ENCODE results near the gene CACNA1C. TPM values are rescaled to one million over a fixed set of nuclear protein-coding genes. Genes with fewer than 3 reads are reported as not detected.

CACNA1C gene
- total RNA-seq, 1 donor from 2014 or later: 1.6 TPM

GRCh38 chr12:2637371-2637770 is 584.6 kb downstream of the CACNA1C start:
- Mint-ChIP-seq H3K4me1 (peaks cover 14% of the 10 kb centered on the region), H3K27ac (ENCODE audit: unreplicated experiment) (no peak overlapping the region), H3K9me3 (no peaks in the 10 kb centered on the region), H3K4me3 (no peak overlapping the region), H3K36me3 (ENCODE audit: low read depth) (peaks cover 2% of the 10 kb centered on the region), H3K27me3 (ENCODE audit: low read depth) (peaks cover 2% of the 10 kb centered on the region)
- no peak for TF ChIP-seq CTCF (conservative IDR thresholded peaks at IDR 0.05)
- DNase-seq (ENCODE audit: low read depth, low spot score): no peak

- peaks cover 2% of the 10 kb centered on the region for H3K27me3 Mint-ChIP-seq (ENCODE audit: low read depth)
- H3K36me3 Mint-ChIP-seq (ENCODE audit: low read depth): peaks cover 2% of the 10 kb centered on the region
- H3K4me1 Mint-ChIP-seq: peaks cover 17% of the 10 kb centered on the region
- H3K27ac Mint-ChIP-seq (ENCODE audit: unreplicated experiment): no peak overlapping the region
- H3K9me3 Mint-ChIP-seq: no peaks in the 10 kb centered on the region
- no peak for TF ChIP-seq CTCF (conservative IDR thresholded peaks at IDR 0.05)
- H3K4me3 Mint-ChIP-seq: no peak overlapping the region
- DNase-seq (ENCODE audit: low read depth, low spot score): no peak
Observed at GRCh38 chr12:2638273-2639019, 585.7 kb downstream of the CACNA1C start.

GRCh38 chr12:2639020-2639298 is 586.2 kb downstream of the CACNA1C start:
- no peaks in the 10 kb centered on the region for H3K9me3 Mint-ChIP-seq
- H3K27me3 Mint-ChIP-seq (ENCODE audit: low read depth): peaks cover 2% of the 10 kb centered on the region
- H3K27ac Mint-ChIP-seq (ENCODE audit: unreplicated experiment): no peak overlapping the region
- DNase-seq (ENCODE audit: low read depth, low spot score): no peak
- TF ChIP-seq CTCF (conservative IDR thresholded peaks at IDR 0.05): no peak
- H3K4me3 Mint-ChIP-seq: no peak overlapping the region
- H3K4me1 Mint-ChIP-seq: peaks cover 17% of the 10 kb centered on the region
- peaks cover 2% of the 10 kb centered on the region for H3K36me3 Mint-ChIP-seq (ENCODE audit: low read depth)

GRCh38 chr12:2640281-2640680 is 587.5 kb downstream of the CACNA1C start:
- DNase-seq (ENCODE audit: low read depth, low spot score): no peak
- H3K4me3 Mint-ChIP-seq: no peak overlapping the region
- peaks cover 17% of the 10 kb centered on the region for H3K4me1 Mint-ChIP-seq
- peaks cover 4% of the 10 kb centered on the region for H3K27me3 Mint-ChIP-seq (ENCODE audit: low read depth)
- H3K27ac Mint-ChIP-seq (ENCODE audit: unreplicated experiment): no peak overlapping the region
- TF ChIP-seq CTCF (conservative IDR thresholded peaks at IDR 0.05): no peak
- no peaks in the 10 kb centered on the region for H3K9me3 Mint-ChIP-seq
- no peaks in the 10 kb centered on the region for H3K36me3 Mint-ChIP-seq (ENCODE audit: low read depth)

- no peak overlapping the region for H3K4me3 Mint-ChIP-seq
Observed at GRCh38 chr12:2640709-2641108, 587.9 kb downstream of the CACNA1C start.

More at GRCh38 chr12:2640709-2641108, 587.9 kb downstream of the CACNA1C start:
- Mint-ChIP-seq H3K9me3 (no peaks in the 10 kb centered on the region), H3K27me3 (ENCODE audit: low read depth) (peaks cover 4% of the 10 kb centered on the region), H3K4me1 (peaks cover 17% of the 10 kb centered on the region), H3K36me3 (ENCODE audit: low read depth) (no peaks in the 10 kb centered on the region), H3K27ac (ENCODE audit: unreplicated experiment) (no peak overlapping the region)
- TF ChIP-seq CTCF (conservative IDR thresholded peaks at IDR 0.05): no peak
- DNase-seq (ENCODE audit: low read depth, low spot score): no peak
